NB4 (cell line): ENCODE results near the gene FAM237B.

Experiments
- DNase-seq: peaks from one replicate; pipeline ENCODE4 v3.0.0; 2010; ENCODE audit warnings: low read depth
- H3K4me3 ChIP-seq: one replicate; pipeline ENCODE4 v1.5.1; 2011; ENCODE audit warnings: mild to moderate bottlenecking, low read depth, low read length, moderate library complexity
- CTCF ChIP-seq: IDR thresholded peaks from one replicate; pipeline ENCODE4 v1.5.1; 2012; ENCODE audit warnings: low read depth, low read length
- MAX ChIP-seq: IDR thresholded peaks from 2 replicates; pipeline ENCODE4 v1.6.1; 2011; ENCODE audit warnings: low read depth, low read length
- MYC ChIP-seq: IDR thresholded peaks from 2 replicates; pipeline ENCODE4 v1.6.1; 2011; ENCODE audit warnings: low read depth, low read length
- POLR2A ChIP-seq: IDR thresholded peaks from 2 replicates; pipeline ENCODE4 v1.6.1; 2011; ENCODE audit warnings: mild to moderate bottlenecking; ENCODE audit not compliant: insufficient read length; ENCODE audit errors: extremely low read depth

FAM237B gene

GRCh38 chr7:90267263-90267858 is 53.7 kb downstream of the FAM237B start:
- TF ChIP-seq MYC (no peak), POLR2A (no peak), CTCF (no peak), MAX (no peak)
- DNase-seq: no peak
- no peak overlapping the region for H3K4me3 ChIP-seq

- no peak for DNase-seq
- no peak overlapping the region for H3K4me3 ChIP-seq
- TF ChIP-seq POLR2A: no peak
- TF ChIP-seq MYC: no peak
- TF ChIP-seq CTCF: no peak
- no peak for TF ChIP-seq MAX
These were observed 54.3 kb downstream of the FAM237B start for GRCh38 chr7:90266808-90267207.
